GM18511 (cell line): ENCODE data around the gene HGS.
"Not testable (repeated sequence)": the region's sequence is repeated elsewhere in the genome, so short reads cannot be mapped to it uniquely, and the experiment has no call there.

Experiments
- ATAC-seq: cut with Tn5 transposase; IDR thresholded peaks from one replicate; pipeline ENCODE4 v1.9.1; 2021; ENCODE audit warnings: mild to moderate bottlenecking, moderate library complexity; ENCODE audit not compliant: unreplicated experiment

HGS gene

GRCh38 chr17:81717049-81717765 is 33.4 kb downstream of the HGS start:
- ATAC-seq, result no peak

- ATAC-seq, result no peak
Observed at GRCh38 chr17:81717766-81718089, 33.9 kb downstream of the HGS start.

GRCh38 chr17:81719410-81720266 is 35.8 kb downstream of the HGS start:
- ATAC-seq, result no peak

- ATAC-seq, result no peak
Observed at GRCh38 chr17:81720267-81721071, 36.7 kb downstream of the HGS start.

GRCh38 chr17:81722184-81723120 is 38.6 kb downstream of the HGS start:
- no peak for ATAC-seq

GRCh38 chr17:81723651-81724209 is 39.9 kb downstream of the HGS start:
- no peak for ATAC-seq

- ATAC-seq, result no peak
Observed at GRCh38 chr17:81725439-81725838, 41.6 kb downstream of the HGS start.

GRCh38 chr17:81726004-81726403 is 42.2 kb downstream of the HGS start:
- ATAC-seq, result no peak

- no peak for ATAC-seq
Observed at GRCh38 chr17:81727324-81728031, 43.7 kb downstream of the HGS start.

GRCh38 chr17:81733507-81734404 is 49.9 kb downstream of the HGS start:
- ATAC-seq, result peak; percentile 54

- ATAC-seq, result no peak
Observed at GRCh38 chr17:81734405-81735263, 50.8 kb downstream of the HGS start.

GRCh38 chr17:81735264-81736102 is 51.7 kb downstream of the HGS start:
- no peak for ATAC-seq

- no peak for ATAC-seq
Observed at GRCh38 chr17:81737947-81738800, 54.4 kb downstream of the HGS start.

GRCh38 chr17:81738801-81739393 is 55.1 kb downstream of the HGS start:
- ATAC-seq, result no peak

GRCh38 chr17:81739593-81739992 is 55.8 kb downstream of the HGS start:
- not testable (repeated sequence) for ATAC-seq
